HFFc6 (cell line): Measurements from ENCODE around the gene AKNA. TPM values are rescaled to one million over a fixed set of nuclear protein-coding genes. Genes with fewer than 3 reads are reported as not detected.

Experiments used
- DNase-seq: peaks from one replicate; pipeline ENCODE4 v3.0.0-alpha.2; 2018
- H3K27ac Mint-ChIP-seq: 2 replicates; pipeline ENCODE4 v1.8.0; 2020; ENCODE audit warnings: mild to moderate bottlenecking, mixed read lengths
- H3K27me3 Mint-ChIP-seq: 2 replicates; pipeline ENCODE4 v1.8.0; 2021; ENCODE audit warnings: mild to moderate bottlenecking, moderate library complexity, mixed read lengths; ENCODE audit not compliant: insufficient read depth
- H3K36me3 Mint-ChIP-seq: 2 replicates; pipeline ENCODE4 v1.8.0; 2021; ENCODE audit warnings: low read depth, mixed read lengths
- H3K4me1 Mint-ChIP-seq: 2 replicates; pipeline ENCODE4 v1.8.0; 2020; ENCODE audit warnings: low read depth, mixed read lengths
- H3K4me3 Mint-ChIP-seq: 2 replicates; pipeline ENCODE4 v1.8.0; 2020; ENCODE audit warnings: mild to moderate bottlenecking, moderate library complexity, mixed read lengths
- H3K9me3 Mint-ChIP-seq: 2 replicates; pipeline ENCODE4 v1.8.0; 2020; ENCODE audit warnings: mild to moderate bottlenecking, mixed read lengths
- total RNA-seq, 6 experiments: library from RNA; stranded (reverse); fragmentation: NEBNext Ultra II Directional; extraction: Animal tissue kit (Norgen Biotek cat#: 25700); gene quantifications; 2 replicates in 1 of 6; 3 replicates in 5 of 6; pipeline ENCODE4 v1.2.3, GENCODE V29; 2021
- TF ChIP-seq, protein P1 (sequence below): fragments of 200-600 bp; sonication (generic); IDR thresholded peaks from 2 replicates; pipeline ENCODE4 v1.5.0; 2021; ENCODE audit warnings: antibody characterized with exemption, mild to moderate bottlenecking

Gene AKNA
- total RNA-seq, 6 experiments from 2014 or later: 9.3 to 13.1 (median 11.5) TPM

DNA sequence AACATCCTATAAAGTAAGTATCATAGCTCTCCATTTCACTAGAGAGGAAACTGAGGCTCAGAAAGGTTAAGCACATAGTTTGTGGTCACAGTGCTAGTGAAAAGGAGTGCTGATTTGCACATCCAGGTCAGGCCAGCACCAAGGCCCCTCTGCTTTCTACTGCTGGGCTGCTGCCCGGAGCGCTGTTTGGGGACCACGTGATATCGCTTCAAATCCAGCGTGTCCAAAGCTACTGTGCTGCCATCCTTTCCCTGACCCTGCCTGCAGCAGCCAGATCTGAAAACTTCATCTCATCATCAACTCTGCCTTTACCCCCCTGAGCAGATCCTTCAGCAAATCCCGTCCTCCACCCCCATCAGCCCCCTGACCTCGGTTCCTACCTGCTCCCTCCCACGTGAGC is 40.7 kb upstream of the AKNA start:
- Mint-ChIP-seq H3K4me1 (no peaks in the 10 kb centered on the region), H3K36me3 (no peaks in the 10 kb centered on the region), H3K27ac (no peak overlapping the region), H3K9me3 (no peaks in the 10 kb centered on the region), H3K4me3 (no peak overlapping the region), H3K27me3 (peaks cover 21% of the 10 kb centered on the region)
- DNase-seq: no peak
- TF ChIP-seq, protein P1, sequence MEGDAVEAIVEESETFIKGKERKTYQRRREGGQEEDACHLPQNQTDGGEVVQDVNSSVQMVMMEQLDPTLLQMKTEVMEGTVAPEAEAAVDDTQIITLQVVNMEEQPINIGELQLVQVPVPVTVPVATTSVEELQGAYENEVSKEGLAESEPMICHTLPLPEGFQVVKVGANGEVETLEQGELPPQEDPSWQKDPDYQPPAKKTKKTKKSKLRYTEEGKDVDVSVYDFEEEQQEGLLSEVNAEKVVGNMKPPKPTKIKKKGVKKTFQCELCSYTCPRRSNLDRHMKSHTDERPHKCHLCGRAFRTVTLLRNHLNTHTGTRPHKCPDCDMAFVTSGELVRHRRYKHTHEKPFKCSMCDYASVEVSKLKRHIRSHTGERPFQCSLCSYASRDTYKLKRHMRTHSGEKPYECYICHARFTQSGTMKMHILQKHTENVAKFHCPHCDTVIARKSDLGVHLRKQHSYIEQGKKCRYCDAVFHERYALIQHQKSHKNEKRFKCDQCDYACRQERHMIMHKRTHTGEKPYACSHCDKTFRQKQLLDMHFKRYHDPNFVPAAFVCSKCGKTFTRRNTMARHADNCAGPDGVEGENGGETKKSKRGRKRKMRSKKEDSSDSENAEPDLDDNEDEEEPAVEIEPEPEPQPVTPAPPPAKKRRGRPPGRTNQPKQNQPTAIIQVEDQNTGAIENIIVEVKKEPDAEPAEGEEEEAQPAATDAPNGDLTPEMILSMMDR: no peak

DNA sequence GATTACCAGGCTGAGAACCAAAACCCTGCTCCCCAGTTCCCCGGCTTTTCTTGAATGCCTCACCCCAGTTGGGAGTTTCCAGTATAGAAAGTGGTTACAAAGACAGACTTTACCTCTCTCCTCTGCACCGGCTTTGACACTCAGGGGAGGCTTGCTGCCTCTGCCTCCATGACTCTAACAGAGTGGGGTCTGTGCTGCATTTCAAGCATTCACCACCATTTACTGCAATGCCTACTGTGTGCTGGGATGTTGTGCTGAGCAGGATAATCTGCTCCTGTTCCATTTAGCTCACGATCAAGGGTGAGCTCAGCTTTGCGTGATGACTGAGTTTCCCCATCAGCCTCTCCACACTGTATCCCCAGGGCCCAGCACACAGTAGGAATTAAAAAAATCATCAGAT is 39.9 kb upstream of the AKNA start:
- Mint-ChIP-seq H3K4me3 (no peak overlapping the region), H3K4me1 (no peaks in the 10 kb centered on the region), H3K27ac (no peak overlapping the region), H3K36me3 (no peaks in the 10 kb centered on the region), H3K27me3 (peaks cover 21% of the 10 kb centered on the region), H3K9me3 (no peaks in the 10 kb centered on the region)
- DNase-seq: no peak
- TF ChIP-seq, protein P1: no peak

DNA sequence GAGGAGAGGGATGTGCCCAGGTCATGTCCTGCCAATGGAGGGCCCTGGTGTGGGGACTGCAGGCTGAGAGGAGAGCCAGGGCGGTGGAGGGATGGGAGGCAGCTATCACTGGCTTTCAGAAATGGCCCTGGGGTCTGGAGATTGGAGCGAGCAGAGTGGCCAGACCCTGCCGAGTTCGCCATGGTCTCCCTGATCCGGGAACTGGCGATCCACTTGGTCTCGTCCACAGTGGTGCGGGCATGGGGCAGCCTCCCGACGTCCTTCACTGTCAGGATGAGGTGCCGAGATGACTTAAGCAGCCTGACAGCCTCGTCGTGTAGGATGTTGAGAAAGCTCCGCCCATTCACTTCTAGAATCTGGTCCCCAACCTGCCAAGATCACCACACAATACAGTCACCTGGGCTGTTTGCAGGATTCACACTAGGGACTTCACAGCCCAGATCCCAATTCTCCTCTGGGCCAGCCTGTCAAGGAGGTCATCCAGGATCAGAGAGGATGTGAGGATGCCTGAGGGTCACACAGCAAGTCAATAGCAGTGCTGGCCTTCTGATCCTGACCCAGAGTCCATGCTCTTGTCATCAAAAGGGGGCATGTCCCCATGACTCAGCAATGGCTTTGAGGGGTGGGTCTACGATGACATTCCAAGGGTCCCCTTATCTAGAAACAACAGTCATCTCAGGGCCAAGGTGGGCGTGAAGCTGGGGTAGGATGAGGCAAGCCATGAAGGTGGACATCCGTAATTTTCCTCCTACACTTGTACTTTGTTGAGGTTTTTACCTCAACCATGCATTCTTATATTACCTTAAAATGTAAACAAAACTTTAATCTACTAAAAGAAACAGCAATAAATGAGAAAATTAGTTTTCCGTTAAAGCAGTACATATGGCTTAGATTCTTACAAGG is 38.5 kb upstream of the AKNA start:
- Mint-ChIP-seq H3K36me3 (no peaks in the 10 kb centered on the region), H3K27ac (no peak overlapping the region), H3K4me1 (no peaks in the 10 kb centered on the region), H3K4me3 (no peak overlapping the region), H3K9me3 (no peaks in the 10 kb centered on the region), H3K27me3 (peaks cover 20% of the 10 kb centered on the region)
- DNase-seq: no peak
- TF ChIP-seq, protein P1: no peak

DNA sequence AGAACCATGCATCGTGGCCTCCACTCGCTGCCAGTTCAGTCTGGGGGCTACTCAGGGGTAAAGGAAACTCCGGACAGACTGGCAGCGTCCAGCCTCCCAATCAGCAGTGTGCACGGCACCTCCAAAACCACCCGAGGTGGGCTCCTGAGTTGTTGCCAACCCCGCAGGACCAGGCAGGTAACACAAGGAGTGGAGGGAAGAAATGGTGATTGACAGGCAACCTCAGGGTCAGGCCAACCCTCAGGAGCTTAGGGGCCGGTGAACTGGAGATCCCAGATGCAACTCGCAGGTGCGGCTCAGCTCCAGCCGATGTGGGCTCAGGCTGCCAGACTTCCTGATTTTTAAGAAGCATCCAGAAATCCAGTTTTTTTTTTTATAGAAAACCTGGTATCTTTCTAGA is 37.3 kb upstream of the AKNA start:
- TF ChIP-seq, protein P1: no peak
- Mint-ChIP-seq H3K4me1 (no peaks in the 10 kb centered on the region), H3K27ac (no peak overlapping the region), H3K27me3 (peaks cover 25% of the 10 kb centered on the region), H3K9me3 (no peaks in the 10 kb centered on the region), H3K4me3 (no peak overlapping the region), H3K36me3 (no peaks in the 10 kb centered on the region)
- DNase-seq: no peak

DNA sequence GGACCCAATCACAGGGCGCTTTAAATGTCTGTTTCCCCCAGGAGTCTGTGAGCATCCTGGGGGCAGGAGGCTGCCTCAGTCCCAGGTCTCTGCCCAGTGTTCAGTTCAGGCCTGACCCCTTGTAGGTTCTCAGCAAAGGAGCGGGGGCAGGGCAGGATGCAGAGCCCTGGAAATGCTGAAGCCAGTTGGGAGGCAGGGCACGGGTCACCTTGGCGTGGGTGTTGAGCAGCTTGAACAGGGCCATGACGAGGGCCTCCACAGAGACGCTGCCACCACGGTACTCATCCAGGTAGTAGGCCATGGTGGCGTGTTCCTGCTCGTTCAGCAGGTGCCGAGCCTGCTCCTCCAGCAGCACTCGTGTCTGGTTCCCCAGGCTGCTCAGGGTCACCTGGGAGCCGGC is 36.3 kb upstream of the AKNA start:
- H3K9me3 Mint-ChIP-seq: no peaks in the 10 kb centered on the region
- TF ChIP-seq, protein P1: no peak
- H3K4me3 Mint-ChIP-seq: no peak overlapping the region
- peaks cover 28% of the 10 kb centered on the region for H3K27me3 Mint-ChIP-seq
- H3K36me3 Mint-ChIP-seq: no peaks in the 10 kb centered on the region
- no peak for DNase-seq
- H3K4me1 Mint-ChIP-seq: no peaks in the 10 kb centered on the region
- no peak overlapping the region for H3K27ac Mint-ChIP-seq
